Tibial artery (tissue), 4 donors: ENCODE measurements around the gene SHH.

Source experiments
- DNase-seq, 2 donors: peaks; one replicate each; pipeline ENCODE4 v3.0.0-alpha.2; 2019
- H3K27ac ChIP-seq, 2 donors: fragments of 200-600 bp; sonication (generic) in 1 of 2; 1 replicate in 1 of 2; 2 replicates in 1 of 2; pipeline ENCODE4 v1.5.1; 2018 to 2019; ENCODE audit warnings: mild to moderate bottlenecking in 1 of 2
- H3K27me3 ChIP-seq, 2 donors: fragments of 200-600 bp; sonication (generic) in 1 of 2; one replicate each; pipeline versions ENCODE4 v1.5.1 to v1.6.0; 2016 to 2019
- H3K36me3 ChIP-seq, 3 donors: fragments of 200-600 bp; sonication (generic) in 2 of 3; one replicate each; pipeline ENCODE4 v1.5.1; 2016 to 2019; ENCODE audit warnings: mild to moderate bottlenecking in 2 of 3
- H3K4me1 ChIP-seq, 4 donors: fragments of 200-600 bp; sonication (generic) in 2 of 4; 1 replicate in 3 of 4; 2 replicates in 1 of 4; pipeline ENCODE4 v1.5.1; 2016 to 2019
- H3K4me3 ChIP-seq, 2 donors: fragments of 200-600 bp; sonication (generic) in 1 of 2; 1 replicate in 1 of 2; 2 replicates in 1 of 2; pipeline ENCODE4 v1.5.1; 2018 to 2019; ENCODE audit warnings: mild to moderate bottlenecking in 2 of 2
- H3K9me3 ChIP-seq, 3 donors: fragments of 200-600 bp; sonication (generic) in 1 of 3; one replicate each; pipeline ENCODE4 v1.5.1; 2016 to 2019
- intact Hi-C: fragments of 100-400 bp; cut with DNase I; formaldehyde crosslinking; loops from one replicate; pipeline ENCODE4 v1.15.0; 2023; ENCODE audit warnings: low total_unique reads
- TF ChIP-seq, protein P1 (sequence below), 2 experiments: fragments of 200-600 bp in 1 of 2; fragments of 450-650 bp in 1 of 2; IDR thresholded peaks; one replicate each; pipeline ENCODE4 v1.5.1; 2017 to 2019; ENCODE audit warnings: antibody characterized with exemption in 2 of 2, mild to moderate bottlenecking in 1 of 2, moderate library complexity in 1 of 2

The SHH gene

DNA sequence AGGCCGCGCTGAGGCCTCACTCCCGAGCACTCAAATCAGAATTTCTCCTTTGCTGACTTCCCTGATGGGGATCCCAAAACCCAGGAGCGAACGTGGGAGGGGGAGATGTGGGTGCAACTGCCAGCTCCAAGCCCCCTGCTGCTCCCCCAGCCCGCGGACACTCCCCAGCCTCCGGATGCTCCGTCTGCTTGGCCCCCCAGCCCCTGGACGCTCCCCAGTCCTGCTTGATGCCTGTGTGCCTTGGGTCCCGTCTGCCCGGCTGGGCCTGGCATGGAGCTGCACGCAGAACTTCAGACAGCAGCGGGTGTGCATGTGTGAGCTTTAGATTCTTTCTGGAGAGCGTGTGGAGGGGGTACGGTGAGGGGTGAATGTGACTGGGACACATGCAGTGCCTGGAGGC is 4.7 kb upstream of the SHH start:
- TF ChIP-seq, protein P1, sequence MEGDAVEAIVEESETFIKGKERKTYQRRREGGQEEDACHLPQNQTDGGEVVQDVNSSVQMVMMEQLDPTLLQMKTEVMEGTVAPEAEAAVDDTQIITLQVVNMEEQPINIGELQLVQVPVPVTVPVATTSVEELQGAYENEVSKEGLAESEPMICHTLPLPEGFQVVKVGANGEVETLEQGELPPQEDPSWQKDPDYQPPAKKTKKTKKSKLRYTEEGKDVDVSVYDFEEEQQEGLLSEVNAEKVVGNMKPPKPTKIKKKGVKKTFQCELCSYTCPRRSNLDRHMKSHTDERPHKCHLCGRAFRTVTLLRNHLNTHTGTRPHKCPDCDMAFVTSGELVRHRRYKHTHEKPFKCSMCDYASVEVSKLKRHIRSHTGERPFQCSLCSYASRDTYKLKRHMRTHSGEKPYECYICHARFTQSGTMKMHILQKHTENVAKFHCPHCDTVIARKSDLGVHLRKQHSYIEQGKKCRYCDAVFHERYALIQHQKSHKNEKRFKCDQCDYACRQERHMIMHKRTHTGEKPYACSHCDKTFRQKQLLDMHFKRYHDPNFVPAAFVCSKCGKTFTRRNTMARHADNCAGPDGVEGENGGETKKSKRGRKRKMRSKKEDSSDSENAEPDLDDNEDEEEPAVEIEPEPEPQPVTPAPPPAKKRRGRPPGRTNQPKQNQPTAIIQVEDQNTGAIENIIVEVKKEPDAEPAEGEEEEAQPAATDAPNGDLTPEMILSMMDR (IDR thresholded peaks at IDR 0.05) = no peak
- Histone ChIP-seq H3K36me3 (no peaks in the 10 kb centered on the region), H3K4me3 (no peak overlapping the region), H3K9me3 (no peaks in the 10 kb centered on the region), H3K27ac (no peak overlapping the region), H3K4me1 (peaks cover 0 to 11% (median 2%) of the 10 kb centered on the region in 4 donors), H3K27me3 (peaks cover 0 to 92% of the 10 kb centered on the region in 2 donors)
- DNase-seq = no peak
- intact Hi-C loops = no loop called here

DNA sequence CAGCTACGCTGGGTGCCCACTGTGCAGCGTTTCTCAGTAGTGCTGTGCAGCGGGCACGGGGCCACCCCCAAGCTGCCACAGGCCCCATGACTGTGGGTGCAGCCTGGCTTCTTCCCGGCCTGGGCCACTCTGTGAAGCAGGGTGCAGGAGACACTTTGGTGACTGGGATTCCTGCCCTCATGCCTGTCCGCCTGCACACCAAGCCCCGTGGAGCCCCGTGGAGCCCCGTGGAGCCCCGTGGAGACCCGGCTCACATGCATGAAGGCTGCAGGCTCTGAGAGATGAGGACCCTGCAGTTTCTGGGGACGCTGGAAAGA is 3.9 kb upstream of the SHH start:
- Histone ChIP-seq H3K4me3 (no peak overlapping the region), H3K4me1 (peaks cover 0 to 19% (median 2%) of the 10 kb centered on the region in 4 donors), H3K27ac (no peak overlapping the region), H3K9me3 (no peaks in the 10 kb centered on the region), H3K36me3 (no peaks in the 10 kb centered on the region), H3K27me3 (peaks cover 0 to 95% of the 10 kb centered on the region in 2 donors)
- no peak for DNase-seq
- TF ChIP-seq, protein P1 (IDR thresholded peaks at IDR 0.05) = no peak
- intact Hi-C loops = no loop called here

DNA sequence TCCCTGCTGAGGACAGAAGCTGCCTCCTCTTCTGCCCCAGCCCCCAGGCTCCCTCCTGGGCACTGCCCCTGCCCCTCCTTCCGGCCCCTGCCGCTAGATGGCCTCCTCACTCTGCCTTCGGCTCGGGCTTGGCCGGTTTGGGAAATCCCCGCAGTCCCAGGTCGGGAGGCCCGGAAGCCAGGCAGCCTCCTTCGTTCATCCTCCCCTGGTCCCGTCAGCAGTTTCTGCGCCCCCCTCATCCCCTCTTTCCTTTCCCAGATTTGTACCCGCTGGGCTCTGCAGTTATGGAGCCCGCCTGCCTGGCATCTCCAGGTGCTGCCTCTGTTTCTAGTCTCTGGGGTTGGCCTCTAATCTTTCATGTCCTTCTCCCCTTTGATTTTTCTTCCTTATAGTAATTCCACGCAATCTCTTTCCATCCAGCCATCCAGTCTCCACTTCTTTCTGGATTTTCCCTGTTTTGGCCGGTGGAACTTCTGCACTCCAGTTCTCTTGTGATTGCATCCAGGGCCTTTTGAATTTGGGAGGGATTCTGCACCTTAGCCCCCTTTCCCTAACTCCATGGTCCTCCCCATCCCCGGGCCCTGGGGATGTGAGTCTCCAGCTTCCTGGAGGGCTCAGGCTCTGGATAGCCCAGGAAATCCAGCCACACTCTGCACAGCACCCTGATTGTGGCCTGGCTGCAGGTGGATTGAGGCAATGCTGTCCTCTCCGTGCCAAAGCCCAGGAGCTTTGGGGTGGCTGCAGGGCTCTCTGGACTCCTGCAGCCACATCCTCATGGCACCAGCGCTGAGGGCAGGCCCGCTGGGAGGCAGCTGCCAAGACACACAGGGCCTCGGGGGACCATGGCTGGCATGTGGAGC is 3.3 kb upstream of the SHH start:
- Histone ChIP-seq H3K27me3 (peaks cover 0 to 96% of the 10 kb centered on the region in 2 donors), H3K9me3 (no peaks in the 10 kb centered on the region), H3K36me3 (no peaks in the 10 kb centered on the region), H3K27ac (no peak overlapping the region), H3K4me3 (no peak overlapping the region), H3K4me1 (peaks cover 0 to 25% (median 3%) of the 10 kb centered on the region in 4 donors)
- no peak for DNase-seq
- intact Hi-C loops = no loop called here
- TF ChIP-seq, protein P1 (IDR thresholded peaks at IDR 0.05) = peak in 1 of 2 experiments; percentile 8

DNA sequence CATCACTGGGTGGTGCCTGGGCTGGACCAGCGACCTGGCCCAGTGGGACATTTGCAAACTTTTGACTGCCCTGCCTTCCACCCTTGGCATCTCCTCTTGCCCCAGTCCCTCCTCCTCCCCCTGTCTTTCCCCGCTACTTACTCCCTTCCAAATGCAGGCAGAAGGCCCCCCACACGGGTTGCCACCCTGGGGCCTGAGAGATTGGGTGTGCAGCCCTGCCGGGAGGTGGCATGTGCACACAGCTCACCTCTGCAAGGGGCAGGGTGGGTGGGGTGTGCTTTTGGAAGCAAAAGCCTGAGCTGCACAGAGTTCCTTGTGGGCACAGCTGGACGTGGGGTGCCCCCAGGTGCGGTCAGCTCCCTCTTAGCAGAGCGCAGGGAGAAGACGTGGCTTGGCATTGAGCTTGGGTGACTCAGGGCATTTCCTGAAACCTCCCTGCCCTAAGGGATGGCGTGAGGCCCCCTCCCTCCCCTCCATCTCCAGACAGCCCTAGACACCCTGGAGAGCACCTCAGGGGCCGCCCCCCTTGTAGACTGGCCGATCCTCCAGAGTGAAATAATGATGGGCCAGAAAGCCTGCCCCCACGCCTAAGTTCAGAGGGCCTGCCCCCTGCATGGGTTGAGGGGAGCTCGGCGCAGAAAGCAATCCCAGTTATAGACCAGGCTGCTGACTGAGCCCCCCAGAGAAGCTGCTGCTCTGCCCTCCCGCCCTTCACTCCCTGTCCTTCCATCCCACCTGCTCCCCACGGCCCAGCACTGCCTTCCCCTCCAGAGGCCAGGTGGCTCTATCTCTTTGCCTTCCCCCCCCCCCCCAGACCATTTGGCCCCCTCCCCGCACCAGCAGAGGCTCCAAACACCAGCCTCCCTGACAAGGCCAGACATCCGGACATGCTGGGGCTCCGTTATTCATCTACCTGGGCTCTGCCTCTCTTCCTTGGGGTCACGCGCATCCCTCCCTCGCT is 2.3 kb upstream of the SHH start:
- Histone ChIP-seq H3K4me1 (peaks cover 0 to 35% (median 13%) of the 10 kb centered on the region in 4 donors), H3K36me3 (no peaks in the 10 kb centered on the region), H3K27ac (no peak overlapping the region), H3K9me3 (no peaks in the 10 kb centered on the region), H3K4me3 (no peak overlapping the region), H3K27me3 (peaks cover 0 to 96% of the 10 kb centered on the region in 2 donors)
- TF ChIP-seq, protein P1 (IDR thresholded peaks at IDR 0.05) = no peak
- intact Hi-C loops = no loop called here
- DNase-seq = no peak

DNA sequence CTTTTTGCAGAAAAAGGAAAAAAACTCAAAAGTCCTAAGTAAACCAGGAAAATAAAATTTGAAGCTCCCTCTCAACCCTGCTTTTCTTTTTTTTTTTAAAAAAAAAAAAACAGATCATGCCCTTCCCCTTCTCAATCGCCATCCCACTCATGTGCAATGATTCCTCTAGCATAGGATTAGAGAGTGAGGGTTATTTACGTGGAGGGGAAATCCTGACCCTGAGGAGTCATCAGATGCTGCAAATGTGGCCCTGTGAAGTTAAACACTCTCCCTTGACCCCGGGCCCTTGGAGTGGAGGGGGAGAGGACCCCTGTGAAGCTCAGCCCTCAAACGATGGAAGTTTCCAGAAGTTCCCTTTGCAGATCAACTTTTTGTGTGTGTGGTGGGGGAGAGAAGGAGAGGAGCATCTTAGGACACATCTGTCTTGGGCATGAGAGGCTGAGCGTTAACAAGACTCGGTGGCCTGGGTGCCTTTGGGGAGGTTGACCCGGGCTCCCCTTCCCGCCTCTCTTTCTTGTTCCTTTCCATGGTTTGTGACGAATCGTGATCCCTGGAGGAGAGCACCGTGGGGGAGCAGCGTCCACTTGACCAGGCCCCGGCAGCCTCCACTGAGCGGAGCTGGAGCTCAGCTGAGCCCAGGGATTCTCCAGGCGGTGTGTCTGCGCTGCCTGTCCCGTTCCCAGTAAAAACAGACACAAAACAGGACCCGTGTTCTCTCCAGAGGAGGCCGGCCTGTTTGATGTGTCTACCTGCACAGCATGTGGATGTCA is 1.5 kb upstream of the SHH start:
- TF ChIP-seq, protein P1 (IDR thresholded peaks at IDR 0.05) = no peak
- Histone ChIP-seq H3K4me1 (peaks cover 0 to 43% (median 21%) of the 10 kb centered on the region in 4 donors), H3K9me3 (no peaks in the 10 kb centered on the region), H3K27ac (no peak overlapping the region), H3K27me3 (peaks cover 0 to 96% of the 10 kb centered on the region in 2 donors), H3K4me3 (no peak overlapping the region), H3K36me3 (no peaks in the 10 kb centered on the region)
- intact Hi-C loops = no loop called here
- no peak for DNase-seq
